Effector CD4-positive, alpha-beta T cell (primary cell): ENCODE data around the gene MOSPD2.
A peak's percentile ranks its signal among the peaks of the same experiment; 100 is the strongest.

Source experiments
- DNase-seq: peaks from one replicate; pipeline ENCODE4 v3.0.0-alpha.2; 2020
- total RNA-seq: gene quantifications from one replicate; lab custom pipeline; 2026; lab: John Stamatoyannopoulos, UW

MOSPD2 gene
- 7.7 reads per million, percentile 27 among the genes with 10 or more reads in this experiment for total RNA-seq

GRCh38 chrX:14872851-14873675 is at the start of gene MOSPD2, which contains the start of gene FANCB:
MOSPD2 (plus strand) TSS chrX:14873421; CDS start chrX:14873529, 108 bp downstream.
FANCB (minus strand) TSS chrX:14873069; CDS start chrX:14865510, 7,559 bp downstream.
- DNase-seq, result peak; percentile 87

- DNase-seq, result no peak
These were observed 47.4 kb upstream of the MOSPD2 start for GRCh38 chrX:14825851-14826250.

GRCh38 chrX:14826319-14826718 is 46.9 kb upstream of the MOSPD2 start:
- DNase-seq, result no peak

GRCh38 chrX:14829643-14830042 is 43.6 kb upstream of the MOSPD2 start:
- DNase-seq, result no peak

GRCh38 chrX:14832151-14832550 is 41.1 kb upstream of the MOSPD2 start:
- no peak for DNase-seq

GRCh38 chrX:14832586-14832985 is 40.6 kb upstream of the MOSPD2 start:
- no peak for DNase-seq

- DNase-seq, result no peak
These were observed 36.1 kb upstream of the MOSPD2 start for GRCh38 chrX:14837155-14837554.

- DNase-seq, result no peak
These were observed 29.6 kb upstream of the MOSPD2 start for GRCh38 chrX:14843666-14844065.

GRCh38 chrX:14851526-14851925 is 21.7 kb upstream of the MOSPD2 start:
- DNase-seq, result no peak

GRCh38 chrX:14864631-14865030 is 8.6 kb upstream of the MOSPD2 start:
- DNase-seq, result no peak

GRCh38 chrX:14865201-14865600 is 8.0 kb upstream of the MOSPD2 start:
- no peak for DNase-seq

GRCh38 chrX:14871767-14872166 is 1.5 kb upstream of the MOSPD2 start:
- no peak for DNase-seq

- no peak for DNase-seq
These were observed 866 bp upstream of the MOSPD2 start for GRCh38 chrX:14872355-14872754.

GRCh38 chrX:14873676-14874049 is 442 bp downstream of the MOSPD2 start:
- DNase-seq, result no peak

- no peak for DNase-seq
These were observed 2.4 kb downstream of the MOSPD2 start for GRCh38 chrX:14875624-14876023.

GRCh38 chrX:14883826-14884225 is 10.6 kb downstream of the MOSPD2 start:
- DNase-seq, result no peak

- no peak for DNase-seq
These were observed 11.5 kb downstream of the MOSPD2 start for GRCh38 chrX:14884714-14885113.

GRCh38 chrX:14886252-14886651 is 13.0 kb downstream of the MOSPD2 start:
- DNase-seq, result no peak

GRCh38 chrX:14896273-14896672 is 23.1 kb downstream of the MOSPD2 start:
- DNase-seq, result no peak

GRCh38 chrX:14897042-14897441 is 23.8 kb downstream of the MOSPD2 start:
- no peak for DNase-seq

GRCh38 chrX:14899607-14900006 is 26.4 kb downstream of the MOSPD2 start:
- DNase-seq, result no peak

GRCh38 chrX:14902537-14902936 is 29.3 kb downstream of the MOSPD2 start:
- no peak for DNase-seq

- DNase-seq, result no peak
These were observed 30.7 kb downstream of the MOSPD2 start for GRCh38 chrX:14903891-14904290.

- DNase-seq, result no peak
These were observed 40.0 kb downstream of the MOSPD2 start for GRCh38 chrX:14913241-14913640.

GRCh38 chrX:14915596-14915995 is 42.4 kb downstream of the MOSPD2 start:
- no peak for DNase-seq
